Fibroblast of skin of right biceps (primary cell): ENCODE measurements around the gene RAB3B.
A peak's percentile ranks its signal among the peaks of the same experiment; 100 is the strongest.

Experiments used
- DNase-seq: peaks from one replicate; pipeline ENCODE4 v3.0.0-alpha.2; 2013

The RAB3B gene

DNA sequence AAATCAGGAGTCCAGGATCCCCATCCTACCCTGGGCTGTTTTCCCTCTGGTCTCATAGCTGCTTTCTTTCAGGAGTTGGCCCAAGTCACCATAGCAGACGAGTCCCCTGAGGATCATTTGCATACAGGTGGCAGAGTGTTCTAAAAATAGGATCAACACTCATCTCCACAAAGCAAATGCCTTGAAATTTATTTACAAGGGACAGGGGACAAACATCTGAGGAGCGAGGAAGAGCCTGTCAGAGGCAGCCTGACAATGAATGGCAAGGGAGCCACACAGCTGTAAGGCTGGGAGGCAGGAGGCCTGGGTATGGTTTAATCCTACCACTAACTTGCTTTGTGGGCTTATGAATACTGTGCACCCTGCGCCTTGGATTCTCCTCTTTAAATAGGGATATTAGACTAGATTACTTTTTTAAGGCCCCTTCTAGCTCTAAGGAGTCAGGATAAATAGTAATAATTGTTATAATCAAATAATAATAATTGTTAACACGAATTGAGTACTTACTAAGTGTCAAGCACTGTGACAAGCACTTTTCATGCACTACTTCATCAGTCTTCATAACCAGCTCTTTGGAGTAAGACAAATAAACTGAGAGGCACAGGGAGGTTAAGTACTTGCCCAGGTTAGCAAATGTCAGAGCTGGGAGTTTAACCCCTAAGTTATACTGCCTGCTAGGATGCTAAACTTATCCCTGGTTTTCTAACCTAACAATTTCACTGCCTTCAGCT lies 34.5 kb downstream of the RAB3B start:
- no peak for DNase-seq

DNA sequence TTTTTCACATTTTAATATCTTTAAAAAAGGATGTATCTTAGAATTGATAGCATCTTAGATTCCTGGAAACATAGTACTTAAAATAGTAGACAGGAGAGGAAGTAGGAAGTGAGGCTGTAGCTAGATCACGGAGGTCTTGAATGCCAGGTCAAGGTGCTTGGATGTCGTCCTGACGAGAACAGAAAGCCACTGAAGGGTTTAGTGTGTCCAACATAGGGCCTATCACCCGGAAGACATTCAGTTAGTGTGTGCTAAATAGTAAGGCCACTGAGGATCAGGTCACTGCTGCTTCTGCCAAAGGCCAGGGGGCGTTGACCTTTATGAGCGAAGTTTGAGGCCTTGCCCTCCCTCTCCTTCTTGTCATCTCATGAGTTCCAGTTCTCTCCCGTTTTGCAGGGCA lies 35.7 kb downstream of the RAB3B start:
- DNase-seq, result no peak

DNA sequence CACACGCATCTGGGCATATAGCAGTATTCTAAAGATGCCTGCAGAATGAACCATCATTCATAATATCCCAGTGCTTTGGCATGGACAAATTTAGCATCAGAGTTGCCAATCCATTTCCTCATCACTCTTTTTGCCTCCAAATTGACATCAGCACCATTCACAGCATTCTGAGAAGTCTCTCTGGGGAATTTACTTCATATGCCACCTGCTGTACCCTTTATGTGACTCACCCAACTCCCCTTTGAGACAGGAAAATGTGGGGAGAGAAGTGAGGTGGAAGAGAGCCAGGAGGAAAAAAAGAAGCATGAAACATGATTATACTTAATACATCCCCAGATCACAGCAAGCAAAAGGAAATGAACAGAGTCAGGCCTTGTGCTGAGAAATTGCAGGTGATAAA lies 37.4 kb downstream of the RAB3B start:
- DNase-seq, result no peak

DNA sequence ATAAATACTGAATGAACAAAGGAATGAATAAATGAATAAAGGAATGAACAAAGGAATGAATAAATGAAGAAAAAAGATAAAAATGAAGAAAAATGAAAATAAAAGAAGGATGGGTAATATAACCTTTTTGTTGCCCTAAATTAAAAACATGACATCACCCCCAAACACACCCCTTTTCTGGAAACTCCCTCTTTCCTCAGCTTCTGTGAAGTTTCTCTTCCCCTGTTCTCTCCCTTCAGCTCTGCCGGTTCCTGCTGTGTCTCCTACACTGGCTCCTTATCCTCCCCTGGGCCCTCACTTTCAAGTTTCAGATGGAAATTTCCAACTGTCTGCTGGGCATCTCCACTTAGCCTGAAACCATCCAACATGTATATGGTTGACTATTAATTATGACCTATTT lies 37.9 kb downstream of the RAB3B start:
- DNase-seq, result no peak

DNA sequence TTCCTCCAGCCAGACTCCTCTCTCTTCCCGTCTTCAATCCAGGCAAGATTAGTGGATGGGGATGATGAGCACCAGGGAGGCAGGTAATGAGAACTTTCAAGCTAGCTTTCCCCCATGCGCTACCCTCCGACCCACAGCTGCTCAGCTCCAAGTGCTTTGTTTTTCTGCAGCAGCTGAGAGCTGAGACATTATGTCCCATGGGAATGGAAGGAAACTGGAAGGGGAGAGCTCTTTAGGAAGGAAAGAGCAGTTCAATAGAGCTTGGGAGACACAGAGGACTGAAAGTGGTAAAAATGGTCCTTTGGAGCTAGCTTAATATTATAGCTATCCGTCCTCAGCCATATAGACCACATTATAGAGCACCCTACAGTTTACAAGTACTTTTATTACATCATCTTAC lies 39.8 kb downstream of the RAB3B start:
- no peak for DNase-seq

DNA sequence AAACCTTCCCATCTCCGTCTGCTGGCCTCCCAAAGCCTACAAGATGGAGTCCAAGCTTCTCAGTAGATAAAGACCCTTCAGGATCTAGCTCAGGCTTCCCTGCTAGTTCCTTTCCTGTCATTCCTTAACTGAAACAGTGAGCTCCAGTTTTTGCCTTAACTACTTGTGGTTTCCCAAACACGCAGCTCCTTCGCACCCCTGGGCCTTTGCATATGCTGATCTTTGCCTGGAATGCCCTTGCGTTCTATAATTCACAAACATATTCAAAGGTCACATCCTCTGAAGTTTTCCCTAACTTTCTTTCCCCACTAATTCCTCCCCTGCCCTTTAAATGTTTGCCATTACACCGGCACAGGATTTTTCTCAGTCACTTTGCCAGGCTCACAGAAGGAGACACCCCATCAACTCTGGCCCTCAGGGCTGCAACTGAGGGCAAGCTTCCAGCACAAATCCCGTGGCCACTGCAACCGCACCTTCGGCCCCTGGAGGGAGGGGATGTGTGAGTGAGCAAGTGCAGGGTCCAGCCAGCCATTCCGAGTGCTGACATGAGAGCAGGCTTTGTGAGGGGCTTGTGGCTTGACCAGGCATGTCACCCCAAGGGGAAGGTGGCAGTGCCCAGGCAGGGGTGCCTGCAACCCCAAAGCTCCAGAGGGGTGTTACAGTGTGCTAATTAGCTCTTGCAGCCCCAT lies 41.3 kb downstream of the RAB3B start:
- DNase-seq, result no peak

DNA sequence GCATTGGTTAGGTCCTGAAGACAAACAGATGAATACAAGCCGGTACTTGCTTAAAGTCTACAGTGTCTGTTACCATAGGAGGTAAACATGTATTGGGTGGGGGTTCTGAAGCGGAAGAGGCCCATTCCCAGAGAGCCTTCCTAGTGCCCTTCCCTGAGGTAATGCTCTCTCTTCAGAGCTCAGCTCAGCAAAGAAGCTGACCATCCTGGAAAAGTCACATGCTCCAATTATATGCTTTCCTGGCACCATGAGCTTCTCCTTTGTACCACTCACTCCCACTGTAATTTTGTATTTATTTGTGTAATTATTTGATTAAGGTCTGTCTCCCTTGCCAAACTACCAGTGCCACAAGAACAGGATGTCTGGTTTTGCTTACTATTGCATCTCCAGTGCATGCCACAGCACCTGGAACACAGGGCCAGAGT lies 42.0 kb downstream of the RAB3B start:
- no peak for DNase-seq

DNA sequence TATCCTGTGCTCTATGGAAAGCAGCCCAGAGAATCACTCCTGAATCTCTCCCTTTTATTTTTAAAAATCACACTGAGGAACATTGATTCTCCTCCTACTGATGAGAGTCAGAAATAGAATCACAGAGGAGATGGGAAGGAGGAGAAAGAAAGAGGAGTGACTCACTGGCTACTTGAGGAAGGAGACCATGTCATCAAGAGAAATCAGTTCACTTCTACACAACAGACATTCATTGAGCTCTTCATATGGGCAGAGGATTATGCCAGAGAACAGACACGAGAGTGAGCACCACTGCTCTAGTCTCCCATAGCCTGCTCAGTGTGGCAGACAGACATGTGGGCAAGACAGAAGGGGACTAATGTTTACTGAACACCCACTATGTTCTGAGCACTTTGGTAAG lies 44.2 kb downstream of the RAB3B start:
- peak; percentile 62 for DNase-seq

DNA sequence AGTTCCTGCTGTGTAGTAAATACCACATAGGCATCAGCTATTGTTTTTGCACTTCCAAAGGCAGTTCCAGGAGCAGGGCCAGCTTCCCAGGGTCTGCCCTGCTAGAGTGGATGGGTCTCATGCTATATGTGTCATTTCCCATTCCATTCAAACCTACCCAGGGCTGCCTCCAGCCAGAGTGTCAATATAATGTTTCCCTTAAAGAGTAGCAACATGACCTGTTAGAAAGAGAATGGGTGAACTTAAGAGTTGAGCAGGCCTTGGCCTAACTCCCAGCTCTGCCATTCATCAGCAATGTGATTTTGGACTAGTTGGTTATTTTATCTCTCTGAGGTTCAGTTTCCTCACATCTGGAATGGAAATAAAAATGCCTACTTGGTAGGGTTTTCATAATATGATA lies 44.9 kb downstream of the RAB3B start:
- no peak for DNase-seq

DNA sequence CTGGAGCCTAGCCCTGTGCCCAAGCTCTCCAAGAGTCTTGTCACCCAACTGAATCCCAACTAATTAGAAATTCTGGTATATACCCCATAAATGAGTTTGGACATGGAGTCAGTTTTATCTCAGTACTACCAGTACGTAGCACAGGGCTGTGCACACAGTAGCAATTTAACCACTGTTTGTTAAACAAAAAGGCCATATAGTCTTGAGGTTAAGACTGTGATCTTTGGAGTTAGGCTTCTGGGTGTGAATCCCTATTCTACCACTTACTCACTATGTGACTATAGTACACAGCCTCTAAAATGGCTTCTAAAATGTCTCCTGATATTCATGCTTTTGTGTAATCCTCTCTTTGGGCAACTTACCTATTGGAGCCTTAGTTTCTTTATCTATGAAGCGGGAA lies 48.2 kb downstream of the RAB3B start:
- DNase-seq, result no peak

DNA sequence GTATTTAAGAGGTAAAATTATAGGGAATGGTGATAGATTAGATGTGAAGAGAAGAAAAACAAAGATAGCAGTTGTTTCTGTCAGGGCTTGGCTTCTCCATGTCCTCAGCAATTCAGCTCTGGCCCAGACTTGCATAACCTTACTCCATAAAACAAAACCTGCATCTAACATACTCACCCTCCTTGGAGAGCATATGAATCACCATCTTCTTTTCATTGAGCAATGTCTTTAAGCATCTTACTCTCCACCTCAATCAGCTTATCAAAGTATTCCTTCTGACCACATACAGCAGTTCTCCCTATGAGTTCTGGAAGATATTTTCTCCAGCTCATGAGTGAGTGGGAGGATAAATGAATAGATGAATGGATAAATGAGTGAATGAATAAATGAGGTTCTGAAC lies 49.0 kb downstream of the RAB3B start:
- no peak for DNase-seq

DNA sequence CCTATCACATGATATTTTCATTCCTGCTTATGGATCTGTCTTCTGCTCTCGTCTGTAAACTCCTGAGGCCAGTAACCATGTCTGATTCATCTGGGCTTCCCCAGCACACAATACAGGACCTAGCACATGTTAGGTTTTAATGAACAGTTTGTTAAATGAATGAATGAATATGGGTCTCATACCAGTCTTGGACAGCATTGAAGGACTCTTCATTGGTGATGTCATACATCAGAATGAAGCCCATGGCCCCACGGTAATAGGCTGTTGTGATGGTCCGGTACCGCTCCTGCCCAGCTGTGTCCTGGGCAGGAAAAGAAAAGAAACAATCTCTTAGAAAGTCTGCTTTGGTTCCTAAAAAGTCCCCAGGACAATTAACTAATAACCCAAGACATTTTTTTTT lies 53.4 kb downstream of the RAB3B start:
- no peak for DNase-seq

DNA sequence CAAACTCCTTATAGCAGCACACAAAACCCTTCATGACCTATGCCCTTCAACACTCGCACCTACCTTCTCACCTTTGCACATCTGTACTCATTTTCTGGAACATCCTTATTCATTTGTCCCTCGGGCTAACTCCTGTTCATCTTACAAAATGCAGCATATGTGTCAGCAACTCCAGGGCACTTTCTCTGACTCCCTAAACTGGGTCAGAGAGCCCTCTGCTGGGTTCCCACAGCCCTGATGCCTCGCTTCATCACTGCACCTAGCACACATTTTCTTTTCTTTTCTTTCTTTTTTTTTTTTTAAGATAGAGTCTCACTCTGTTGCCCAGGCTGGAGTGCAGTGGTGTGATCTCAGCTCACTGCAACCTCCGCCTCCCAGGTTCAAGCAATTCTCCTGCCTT lies 54.0 kb downstream of the RAB3B start:
- DNase-seq, result no peak

DNA sequence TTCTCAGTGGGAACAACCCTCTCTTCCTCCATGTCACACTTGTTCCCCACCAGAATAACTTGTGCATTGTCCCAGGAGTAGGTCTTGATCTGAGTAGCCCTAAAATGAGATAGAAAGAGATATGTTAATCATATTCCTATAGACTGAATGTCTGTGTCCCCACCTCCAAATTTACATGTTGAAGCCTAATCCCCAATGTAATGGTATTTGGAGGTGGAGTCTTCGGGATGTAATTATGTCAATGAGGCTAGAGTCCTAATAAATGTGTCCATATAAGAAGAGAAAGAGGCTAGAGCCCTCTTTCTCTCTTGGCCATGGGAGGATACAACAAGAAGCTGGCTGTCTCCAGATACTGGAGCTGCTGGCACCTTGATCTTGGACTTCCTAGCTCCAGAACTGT lies 57.2 kb downstream of the RAB3B start:
- DNase-seq, result no peak

DNA sequence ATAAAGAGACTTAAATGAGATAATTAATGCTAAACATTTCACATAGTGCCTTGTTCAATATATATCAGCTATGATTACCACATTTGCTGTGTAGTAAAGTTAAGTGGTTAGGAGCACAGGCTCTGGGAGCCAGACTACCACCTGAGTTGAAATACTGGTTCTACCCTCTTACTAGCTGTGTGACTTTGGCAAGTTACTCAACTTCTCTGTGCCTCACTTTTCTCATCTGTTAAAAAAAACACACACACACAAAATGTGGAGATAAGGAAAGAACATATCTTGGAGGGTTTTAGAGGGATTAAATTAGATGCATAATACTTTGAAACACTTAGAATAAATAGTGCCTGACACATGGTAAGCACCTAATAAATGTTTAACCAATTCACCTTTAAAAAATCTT lies 60.2 kb downstream of the RAB3B start:
- DNase-seq, result no peak

DNA sequence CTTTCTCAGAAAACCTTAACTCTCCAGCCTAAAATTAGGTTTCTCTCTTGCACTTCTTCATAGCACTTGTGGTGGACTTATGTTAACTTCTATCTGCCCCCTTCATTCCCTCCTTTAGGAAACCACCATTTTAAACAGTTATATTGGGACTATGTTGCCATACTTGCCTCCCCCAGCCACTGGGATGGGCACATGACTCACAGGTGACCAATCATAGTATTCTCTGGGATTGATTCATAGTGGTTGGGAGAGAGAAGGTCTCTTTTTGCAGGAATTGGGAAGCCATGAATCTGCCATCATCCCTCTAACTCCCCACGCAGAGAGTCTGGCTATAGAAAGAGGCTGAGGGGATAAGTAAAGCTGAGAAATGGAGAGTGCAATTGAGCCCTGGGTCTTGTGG lies 61.6 kb downstream of the RAB3B start:
- no peak for DNase-seq

DNA sequence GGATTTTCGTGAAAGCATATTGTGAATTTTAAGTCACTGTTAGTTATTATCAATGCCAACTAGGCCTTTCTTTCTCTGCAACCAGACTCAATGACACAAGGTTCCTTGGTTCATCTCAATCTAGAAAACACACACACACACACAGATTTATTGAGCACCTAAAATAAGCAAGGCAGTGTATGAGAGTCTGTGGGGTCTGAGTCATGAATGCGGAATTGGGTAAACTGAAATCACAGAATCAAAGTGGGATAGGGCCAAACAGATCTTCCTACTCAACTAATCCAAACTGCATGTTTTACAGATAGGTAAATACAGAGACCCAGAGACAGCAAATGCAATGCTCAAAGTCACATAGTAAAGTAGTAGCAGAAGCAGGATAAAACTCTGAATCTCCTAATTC lies 63.5 kb downstream of the RAB3B start:
- DNase-seq, result peak; percentile 79

DNA sequence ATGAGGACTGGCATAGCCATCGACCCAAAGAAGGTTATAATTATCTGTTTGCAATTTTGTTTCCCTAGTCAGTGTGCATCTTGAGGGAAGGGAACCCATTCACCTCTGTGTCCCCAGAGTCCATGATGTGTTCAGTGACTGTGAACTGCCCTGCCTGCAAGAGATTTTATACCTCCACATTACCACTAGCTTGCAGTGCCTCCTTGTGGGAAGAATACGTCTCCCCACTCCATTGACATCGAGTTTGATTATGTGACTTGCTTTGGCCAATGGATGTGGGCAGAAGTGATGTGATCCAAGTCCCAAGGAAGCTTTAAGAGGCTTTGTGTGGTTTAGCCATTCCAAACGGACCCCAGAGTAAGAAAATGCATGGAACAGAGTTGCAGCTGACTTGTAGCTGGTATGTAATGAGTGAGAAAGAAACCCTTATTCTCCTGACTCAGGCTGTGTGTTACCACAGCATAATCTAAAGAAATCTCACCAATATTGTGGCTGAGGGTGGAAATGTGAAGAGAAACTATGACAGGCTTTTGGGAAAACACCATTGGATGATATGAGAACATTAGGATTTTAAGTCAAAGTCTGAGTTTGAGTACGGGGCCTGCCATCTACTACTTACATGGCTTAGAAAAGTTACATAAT lies 64.2 kb downstream of the RAB3B start:
- peak; percentile 79 for DNase-seq

DNA sequence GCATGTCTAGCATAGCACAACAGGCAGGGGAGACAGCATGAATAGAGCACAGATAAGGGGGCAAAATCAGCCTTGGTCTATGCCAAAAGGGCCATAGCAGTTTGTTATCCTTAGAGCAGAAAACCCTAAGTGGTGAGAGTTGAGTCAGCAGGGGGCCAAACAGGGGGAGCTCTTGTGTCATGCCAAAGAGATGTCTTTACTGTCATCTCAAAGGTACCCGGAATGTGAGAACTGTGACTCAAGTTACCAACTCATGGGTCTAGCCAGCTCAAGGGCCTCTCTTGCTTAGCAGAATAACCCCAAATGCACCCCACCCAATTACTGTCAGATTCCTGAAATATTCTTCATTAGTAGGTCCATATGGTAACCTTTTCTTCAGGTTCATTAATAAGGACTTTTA lies 66.0 kb downstream of the RAB3B start:
- DNase-seq, result peak; percentile 96

DNA sequence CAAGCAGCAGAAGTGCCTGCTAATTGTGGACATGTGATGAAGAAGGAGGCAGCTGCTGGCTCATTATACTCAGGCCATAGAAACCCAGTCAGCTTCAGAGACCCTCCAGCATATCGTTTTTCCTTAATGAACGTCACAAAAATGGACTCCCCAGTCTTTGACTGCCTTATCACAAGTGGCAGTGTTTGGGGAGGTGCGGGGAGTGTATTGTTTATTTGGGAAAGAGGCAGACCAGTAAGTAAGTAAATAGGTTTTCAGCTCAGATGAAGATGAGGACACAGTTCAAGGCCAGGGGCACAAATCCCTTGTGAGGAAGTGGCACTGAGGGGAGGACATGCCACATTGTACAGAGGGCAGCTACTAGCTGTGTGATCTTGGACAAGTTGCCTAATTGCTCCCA lies 68.5 kb downstream of the RAB3B start:
- DNase-seq, result no peak

DNA sequence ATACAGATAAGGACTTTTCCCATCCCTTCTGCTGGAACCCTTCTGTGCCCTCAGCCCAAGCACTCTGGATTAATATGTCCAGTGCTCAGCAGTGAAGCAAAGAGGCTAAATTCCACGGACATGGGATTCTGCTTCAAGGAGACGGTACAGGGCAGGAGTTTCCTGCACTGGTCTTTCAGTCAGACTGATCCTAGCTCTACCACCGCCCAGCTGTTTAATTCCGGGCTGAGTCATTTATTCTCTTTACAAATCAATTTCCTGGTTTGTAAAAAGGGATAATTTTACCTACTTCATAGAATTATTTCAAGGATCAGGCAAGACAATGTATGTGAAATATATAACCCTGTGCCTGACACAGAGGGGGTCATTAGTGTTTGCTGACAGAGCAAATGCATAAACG lies 70.4 kb downstream of the RAB3B start:
- no peak for DNase-seq

DNA sequence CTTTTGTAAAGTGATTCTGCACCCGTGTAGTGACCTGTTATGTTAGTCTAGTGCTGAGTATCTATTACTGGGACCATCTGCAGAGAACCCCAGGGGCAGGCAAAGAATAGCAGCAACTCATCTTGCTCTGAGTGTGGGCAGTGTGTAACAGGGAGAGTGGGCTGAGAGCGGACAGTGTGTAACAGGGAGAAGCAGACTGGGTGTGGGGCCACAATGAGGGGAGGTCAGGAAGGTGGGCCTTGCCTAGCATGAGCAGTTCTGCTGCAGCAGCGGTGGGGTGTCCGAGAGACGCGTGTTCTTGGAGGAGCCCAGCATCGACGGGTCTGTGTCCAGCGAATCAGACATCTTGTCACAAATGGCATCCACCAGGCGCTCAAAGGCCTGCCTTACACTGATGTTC lies 70.8 kb downstream of the RAB3B start:
- no peak for DNase-seq

DNA sequence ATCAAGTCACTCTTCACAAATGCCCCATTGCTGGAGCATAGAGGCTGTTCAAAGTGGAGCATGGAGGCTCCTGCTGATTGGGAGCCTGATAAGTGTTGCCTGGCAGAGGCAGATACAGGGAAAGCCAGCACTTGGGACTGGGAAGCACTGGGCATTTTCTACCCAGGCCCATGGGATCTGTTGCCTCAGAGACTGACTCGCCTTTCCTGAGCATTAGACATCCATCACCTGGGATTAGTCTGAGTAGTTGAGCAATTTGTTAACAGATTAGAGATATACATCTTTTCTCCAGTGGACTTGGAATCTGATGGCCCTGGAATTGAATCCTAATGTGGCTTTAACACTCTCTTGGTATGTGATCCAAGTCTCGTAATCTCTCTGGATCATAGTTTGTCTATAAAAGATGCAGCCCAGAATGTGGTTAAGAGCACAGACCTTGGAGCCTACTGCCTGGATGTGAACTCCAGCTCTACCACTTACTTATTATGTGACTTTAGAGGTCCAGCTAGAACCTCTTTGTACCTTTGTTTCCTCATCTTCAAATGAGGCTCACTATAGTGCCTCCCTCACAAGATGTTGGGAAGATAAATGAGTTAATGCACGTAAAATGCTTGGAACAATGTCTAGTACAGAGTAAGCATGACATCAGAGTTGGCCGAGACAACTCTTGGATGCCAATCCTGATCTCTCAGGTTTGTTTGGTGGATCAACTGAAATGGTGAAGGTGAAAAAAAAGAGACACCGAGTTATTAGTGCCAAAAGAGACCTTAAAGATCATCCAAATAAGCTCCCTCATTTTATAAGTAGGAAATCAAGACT lies 73.7 kb downstream of the RAB3B start:
- DNase-seq, result peak; percentile 84

DNA sequence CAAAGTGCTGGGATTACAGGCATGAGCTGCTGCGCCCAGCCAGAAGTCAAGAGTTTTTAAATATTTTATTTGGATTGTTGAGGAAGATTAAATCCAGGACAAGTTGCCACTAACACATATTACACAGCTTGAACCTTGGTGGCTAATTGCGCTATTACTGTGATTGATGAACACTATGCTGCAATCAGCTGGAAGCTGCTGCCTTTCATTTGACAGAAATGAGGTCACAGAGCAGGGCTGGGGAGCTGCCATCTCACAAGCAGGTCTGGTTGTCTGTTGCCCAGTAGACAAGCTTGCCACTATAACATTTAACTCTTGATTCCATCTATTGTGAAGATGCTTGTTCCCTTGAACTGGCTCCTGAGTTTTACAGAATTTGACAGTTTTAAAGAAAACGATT lies 74.5 kb downstream of the RAB3B start:
- peak; percentile 36 for DNase-seq
